Sigmoid colon (tissue), 7 donors: ENCODE data around the gene P2RX2. TPM values are rescaled to one million over a fixed set of nuclear protein-coding genes. Genes with fewer than 3 reads are reported as not detected.

Source experiments
- DNase-seq: peaks from one replicate; pipeline ENCODE4 v3.0.0-alpha.2; 2019
- H3K27ac ChIP-seq, 4 donors: fragments of 200-600 bp; sonication (generic); one replicate each; pipeline ENCODE4 v1.5.1; 2016 to 2019; ENCODE audit warnings: mild to moderate bottlenecking in 1 of 4
- H3K27me3 ChIP-seq, 3 donors: fragments of 200-600 bp; sonication (generic); one replicate each; pipeline ENCODE4 v1.5.1; 2019; ENCODE audit warnings: mild to moderate bottlenecking in 1 of 3
- H3K36me3 ChIP-seq, 4 donors: fragments of 200-600 bp; sonication (generic); one replicate each; pipeline ENCODE4 v1.5.1; 2016 to 2019
- H3K4me1 ChIP-seq, 4 donors: fragments of 200-600 bp; sonication (generic); one replicate each; pipeline ENCODE4 v1.5.1; 2017 to 2019
- H3K4me3 ChIP-seq, 4 donors: fragments of 200-600 bp; sonication (generic); one replicate each; pipeline ENCODE4 v1.5.1; 2017 to 2019; ENCODE audit warnings: mild to moderate bottlenecking in 2 of 4, moderate library complexity in 1 of 4
- H3K9me3 ChIP-seq, 4 donors: fragments of 200-600 bp in 3 of 4; sonication (generic) in 3 of 4; one replicate each; pipeline versions ENCODE4 v1.5.1 to v1.6.1; 2013 to 2019
- CTCF ChIP-seq, 4 experiments: fragments of 450-650 bp in 3 of 4; fragments of 200-600 bp in 1 of 4; IDR thresholded peaks; one replicate each; pipeline ENCODE4 v1.5.1; 2016 to 2019; ENCODE audit warnings: antibody characterized with exemption in 4 of 4, mild to moderate bottlenecking in 3 of 4, moderate library complexity in 2 of 4
- EP300 ChIP-seq, 4 donors: sonication (generic); formaldehyde crosslinking; IDR thresholded peaks; one replicate each; pipeline ENCODE4 v1.6.1; 2017; ENCODE audit warnings: antibody characterized with exemption in 4 of 4
- POLR2A ChIP-seq, 2 donors: fragments of 450-650 bp; IDR thresholded peaks; one replicate each; pipeline ENCODE4 v1.6.1; 2016; ENCODE audit warnings: antibody characterized with exemption in 2 of 2, mild to moderate bottlenecking in 2 of 2, moderate library complexity in 2 of 2
- POLR2AphosphoS5 ChIP-seq, 4 donors: sonication (generic); formaldehyde crosslinking; IDR thresholded peaks; one replicate each; pipeline ENCODE4 v1.6.1; 2017; ENCODE audit warnings: antibody characterized with exemption in 4 of 4
- WGBS, 2 donors: extraction: QIAGEN DNeasy Blood & Tissue Kit; methylation state at CpG; one replicate each; pipeline ENCODE4 v1.1.7; 2013; 5-methylcytosine and 5-hydroxymethylcytosine counted together
- intact Hi-C: fragments of 100-400 bp; cut with DNase I; formaldehyde crosslinking; loops from one replicate; pipeline ENCODE4 v1.15.1; 2023
- polyA plus RNA-seq, 3 donors: library from polyadenylated mRNA; stranded (reverse); fragments of 200-250 nt; gene quantifications; one replicate each; pipeline ENCODE4 v1.2.3, GENCODE V29; 2013
- total RNA-seq, 4 donors: library from RNA; depleted of rRNA; stranded (reverse); fragments of >200 nt; gene quantifications; one replicate each; pipeline ENCODE4 v1.1.0, GENCODE V29; 2016
- donor health status: healthy with polysubstance abuse.
- donor health status: Bipolar disorder and iron deficiency.
- donor health status: healthy.

The P2RX2 gene
- total RNA-seq = 1 to 10 TPM in 1 of 4 donors, under 1 TPM in 2, not detected in 1; 0.16 to 1.4 (median 0.36) TPM
- under 1 TPM in 2 of 3 donors, not detected in 1; 0.36 to 0.60 TPM for polyA plus RNA-seq

GRCh38 chr12:132618683-132619043 is at the start of gene P2RX2:
Gene P2RX2, plus strand, starts transcription at chr12:132618776. Its CDS starts 41 bp downstream, at chr12:132618817.
- WGBS, 2 donors = 4 to 8% methylated on average over 49 of the region's 49 CpGs
- Histone ChIP-seq H3K4me3 (peak within 1 kb of the TSS in 3 of 4 donors; percentile 9 to 10 (median 10)), H3K36me3 (peaks cover 0 to under 1% (median 0%) of the 10 kb centered on the region in 4 donors), H3K9me3 (peaks cover 0 to 6% (median 4%) of the 10 kb centered on the region in 4 donors), H3K27me3 (peaks cover 43 to 61% (median 51%) of the 10 kb centered on the region in 3 donors), H3K4me1 (peaks cover 0 to 32% (median 22%) of the 10 kb centered on the region in 4 donors), H3K27ac (peak within 1 kb of the TSS in 1 of 4 donors; percentile 46)
- intact Hi-C loops = no loop called here
- TF ChIP-seq POLR2A (IDR thresholded peaks at IDR 0.05) = no peak
- no peak for TF ChIP-seq CTCF (IDR thresholded peaks at IDR 0.05)
- no peak for TF ChIP-seq POLR2AphosphoS5 (IDR thresholded peaks at IDR 0.05)
- TF ChIP-seq EP300 (IDR thresholded peaks at IDR 0.05) = no peak
- DNase-seq = no peak

GRCh38 chr12:132568826-132569480 is 49.6 kb upstream of the P2RX2 start:
- Histone ChIP-seq H3K27me3 (no peaks in the 10 kb centered on the region), H3K9me3 (no peaks in the 10 kb centered on the region), H3K36me3 (peaks cover 4 to 52% (median 13%) of the 10 kb centered on the region in 4 donors), H3K4me1 (no peaks in the 10 kb centered on the region), H3K4me3 (no peak overlapping the region), H3K27ac (no peak overlapping the region)
- WGBS, 2 donors = 87 to 94% methylated on average over 17 of the region's 17 CpGs
- intact Hi-C loops = no loop called here
- no peak for DNase-seq
- TF ChIP-seq EP300 (IDR thresholded peaks at IDR 0.05) = no peak
- no peak for TF ChIP-seq POLR2AphosphoS5 (IDR thresholded peaks at IDR 0.05)
- no peak for TF ChIP-seq POLR2A (IDR thresholded peaks at IDR 0.05)
- TF ChIP-seq CTCF (IDR thresholded peaks at IDR 0.05) = no peak

- Histone ChIP-seq H3K4me3 (no peak overlapping the region), H3K36me3 (peaks cover 12 to 63% (median 18%) of the 10 kb centered on the region in 4 donors), H3K4me1 (no peaks in the 10 kb centered on the region), H3K27ac (no peak overlapping the region), H3K27me3 (no peaks in the 10 kb centered on the region), H3K9me3 (no peaks in the 10 kb centered on the region)
- 94 to 97% methylated on average over 55 of the region's 55 CpGs for WGBS, 2 donors
- no peak for TF ChIP-seq CTCF (IDR thresholded peaks at IDR 0.05)
- no peak for TF ChIP-seq POLR2A (IDR thresholded peaks at IDR 0.05)
- TF ChIP-seq POLR2AphosphoS5 (IDR thresholded peaks at IDR 0.05) = no peak
- no peak for TF ChIP-seq EP300 (IDR thresholded peaks at IDR 0.05)
- no peak for DNase-seq
- intact Hi-C loops = no loop called here
Measured at GRCh38 chr12:132569856-132570480, 48.6 kb upstream of the P2RX2 start.

GRCh38 chr12:132570635-132571034 is 47.9 kb upstream of the P2RX2 start:
- no peak for DNase-seq
- Histone ChIP-seq H3K4me3 (no peak overlapping the region), H3K9me3 (no peaks in the 10 kb centered on the region), H3K4me1 (no peaks in the 10 kb centered on the region), H3K27me3 (no peaks in the 10 kb centered on the region), H3K27ac (no peak overlapping the region), H3K36me3 (peaks cover 12 to 65% (median 22%) of the 10 kb centered on the region in 4 donors)
- no peak for TF ChIP-seq CTCF (IDR thresholded peaks at IDR 0.05)
- TF ChIP-seq EP300 (IDR thresholded peaks at IDR 0.05) = no peak
- no peak for TF ChIP-seq POLR2A (IDR thresholded peaks at IDR 0.05)
- TF ChIP-seq POLR2AphosphoS5 (IDR thresholded peaks at IDR 0.05) = no peak
- intact Hi-C loops = no loop called here
- WGBS, 2 donors = 97 to 98% methylated on average over 26 of the region's 26 CpGs
